Ishikawa (cell line): ENCODE data around the gene SGCG.

Source experiments
- CEBPB ChIP-seq: IDR thresholded peaks from 2 replicates; pipeline ENCODE4 v1.6.1; 2012
- CREB1 ChIP-seq: IDR thresholded peaks from 2 replicates; pipeline ENCODE4 v1.6.1; 2012; ENCODE audit warnings: low read depth
- EP300 ChIP-seq: IDR thresholded peaks from 2 replicates; pipeline ENCODE4 v1.6.1; 2012; ENCODE audit warnings: borderline replicate concordance
- FOXM1 ChIP-seq: IDR thresholded peaks from 2 replicates; pipeline ENCODE4 v1.6.1; 2012; ENCODE audit warnings: low read depth, borderline replicate concordance
- MAX ChIP-seq: IDR thresholded peaks from 2 replicates; pipeline ENCODE4 v1.6.1; 2012
- NFIC ChIP-seq: IDR thresholded peaks from 2 replicates; pipeline ENCODE4 v1.6.1; 2012
- RAD21 ChIP-seq: IDR thresholded peaks from 2 replicates; pipeline ENCODE4 v1.6.1; 2012; ENCODE audit warnings: low read depth
- REST ChIP-seq: IDR thresholded peaks from 2 replicates; pipeline ENCODE4 v1.6.1; 2012; ENCODE audit warnings: low read depth, mild to moderate bottlenecking
- TAF1 ChIP-seq: IDR thresholded peaks from 2 replicates; pipeline ENCODE4 v1.6.1; 2012; ENCODE audit warnings: low read depth, mild to moderate bottlenecking
- TEAD4 ChIP-seq: IDR thresholded peaks from 2 replicates; pipeline ENCODE4 v1.6.1; 2012
- ZBTB7A ChIP-seq: IDR thresholded peaks from 2 replicates; pipeline ENCODE4 v1.6.1; 2012; ENCODE audit warnings: low read depth

- no peak for TF ChIP-seq TAF1
- no peak for TF ChIP-seq CEBPB
- no peak for TF ChIP-seq REST
- TF ChIP-seq EP300 = no peak
- no peak for TF ChIP-seq CREB1
- no peak for TF ChIP-seq RAD21
- TF ChIP-seq FOXM1 = no peak
- TF ChIP-seq TEAD4 = no peak
- TF ChIP-seq NFIC = no peak
- no peak for TF ChIP-seq ZBTB7A
- TF ChIP-seq MAX = no peak
Observed at GRCh38 chr13:23267571-23267970, 86.8 kb downstream of the SGCG start.
